GM21529 (cell line): ENCODE data around the gene OSMR.
"Not testable (repeated sequence)": the region's sequence is repeated elsewhere in the genome, so short reads cannot be mapped to it uniquely, and the experiment has no call there.

ENCODE experiments used
- ATAC-seq: cut with Tn5 transposase; IDR thresholded peaks from one replicate; pipeline ENCODE4 v1.9.1; 2021; ENCODE audit not compliant: unreplicated experiment

The OSMR gene

GRCh38 chr5:38830521-38831051 lies 15.2 kb upstream of the OSMR start:
- no peak for ATAC-seq

- no peak for ATAC-seq
Measured at GRCh38 chr5:38831117-38831516, 14.7 kb upstream of the OSMR start.

GRCh38 chr5:38831909-38832308 lies 13.9 kb upstream of the OSMR start:
- ATAC-seq, result no peak

- no peak for ATAC-seq
Measured at GRCh38 chr5:38832810-38833209, 13.0 kb upstream of the OSMR start.

- no peak for ATAC-seq
Measured at GRCh38 chr5:38835887-38836286, 9.9 kb upstream of the OSMR start.

GRCh38 chr5:38837416-38837815 lies 8.4 kb upstream of the OSMR start:
- no peak for ATAC-seq

GRCh38 chr5:38837932-38838331 lies 7.9 kb upstream of the OSMR start:
- no peak for ATAC-seq

- no peak for ATAC-seq
Measured at GRCh38 chr5:38843665-38844064, 2.1 kb upstream of the OSMR start.

GRCh38 chr5:38846379-38847011 lies 683 bp downstream of the OSMR start:
- no peak for ATAC-seq

GRCh38 chr5:38847559-38848347 lies 1.9 kb downstream of the OSMR start:
- ATAC-seq, result no peak

GRCh38 chr5:38848637-38849036 lies 2.8 kb downstream of the OSMR start:
- no peak for ATAC-seq

GRCh38 chr5:38851640-38852039 lies 5.8 kb downstream of the OSMR start:
- ATAC-seq, result not testable (repeated sequence)

- ATAC-seq, result no peak
Measured at GRCh38 chr5:38853753-38854470, 8.1 kb downstream of the OSMR start.

- ATAC-seq, result no peak
Measured at GRCh38 chr5:38854907-38855306, 9.1 kb downstream of the OSMR start.

GRCh38 chr5:38856660-38857059 lies 10.8 kb downstream of the OSMR start:
- ATAC-seq, result no peak

- no peak for ATAC-seq
Measured at GRCh38 chr5:38858839-38859238, 13.0 kb downstream of the OSMR start.

- not testable (repeated sequence) for ATAC-seq
Measured at GRCh38 chr5:38861986-38862770, 16.4 kb downstream of the OSMR start.

GRCh38 chr5:38866362-38867031 lies 20.7 kb downstream of the OSMR start:
- ATAC-seq, result no peak

- no peak for ATAC-seq
Measured at GRCh38 chr5:38867032-38867398, 21.2 kb downstream of the OSMR start.

GRCh38 chr5:38867416-38867815 lies 21.6 kb downstream of the OSMR start:
- ATAC-seq, result no peak
